ENCODE measurements around the gene SMIM14.

SMIM14 gene

DNA sequence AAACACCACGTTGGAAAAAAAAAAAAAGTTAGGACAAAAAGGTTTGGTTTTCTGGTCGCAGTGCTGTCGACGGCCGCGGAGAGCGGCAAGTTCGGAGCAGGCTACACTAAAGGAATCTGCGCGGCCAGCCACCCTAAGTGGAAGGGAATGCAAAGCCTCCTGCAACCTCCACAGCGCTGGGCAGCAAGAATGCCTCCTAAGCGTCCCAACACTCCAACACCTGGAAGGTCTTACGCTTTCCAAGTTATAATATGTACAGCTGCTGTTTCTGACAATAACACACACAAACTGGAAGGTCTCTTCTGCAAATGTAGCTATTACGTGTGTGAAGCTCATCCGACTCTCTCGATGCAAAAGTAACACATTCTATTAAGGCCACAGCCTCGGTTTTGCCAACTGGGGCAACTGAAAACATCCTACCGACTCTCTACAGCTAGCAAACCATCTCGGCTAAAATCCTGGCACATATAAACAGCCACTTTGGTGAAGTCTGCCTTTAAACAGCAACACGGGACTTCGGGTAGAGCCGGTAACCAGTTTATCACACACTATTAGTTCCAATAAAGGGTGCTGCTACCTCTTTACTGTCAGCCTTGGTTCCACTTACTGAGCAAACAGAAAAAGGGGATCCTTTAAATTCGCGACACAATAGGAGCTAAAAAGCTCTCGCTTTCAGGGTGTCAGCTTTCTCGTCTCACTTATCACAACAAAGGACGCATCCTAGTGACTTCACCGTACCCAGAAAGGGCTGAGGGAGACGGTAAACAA, 895 bp downstream of the SMIM14 start:
- peak overlapping the region; percentile 99 for H3K27ac ChIP-seq
- no peak for TF ChIP-seq CTCF (conservative IDR thresholded peaks at IDR 0.05)

DNA sequence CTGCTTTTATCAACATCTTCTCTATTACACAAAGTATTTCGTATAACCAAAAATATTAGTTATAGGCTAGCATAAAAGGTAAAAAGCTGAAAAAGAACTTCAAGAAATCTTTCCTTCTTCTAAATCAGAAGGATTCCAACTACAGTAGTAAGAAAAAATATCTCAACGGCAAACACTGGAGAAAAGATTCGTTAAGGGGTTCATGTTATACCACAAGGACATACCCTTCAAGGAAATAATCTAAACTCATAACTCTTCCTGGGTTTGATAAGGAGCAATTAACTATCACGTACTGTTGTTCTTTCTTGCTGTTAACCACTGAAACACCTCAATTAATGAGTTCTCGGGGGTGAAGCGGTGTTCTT, 1.5 kb downstream of the SMIM14 start:
- H3K27ac ChIP-seq, result peak overlapping the region; percentile 99
- no peak for TF ChIP-seq CTCF (conservative IDR thresholded peaks at IDR 0.05)

DNA sequence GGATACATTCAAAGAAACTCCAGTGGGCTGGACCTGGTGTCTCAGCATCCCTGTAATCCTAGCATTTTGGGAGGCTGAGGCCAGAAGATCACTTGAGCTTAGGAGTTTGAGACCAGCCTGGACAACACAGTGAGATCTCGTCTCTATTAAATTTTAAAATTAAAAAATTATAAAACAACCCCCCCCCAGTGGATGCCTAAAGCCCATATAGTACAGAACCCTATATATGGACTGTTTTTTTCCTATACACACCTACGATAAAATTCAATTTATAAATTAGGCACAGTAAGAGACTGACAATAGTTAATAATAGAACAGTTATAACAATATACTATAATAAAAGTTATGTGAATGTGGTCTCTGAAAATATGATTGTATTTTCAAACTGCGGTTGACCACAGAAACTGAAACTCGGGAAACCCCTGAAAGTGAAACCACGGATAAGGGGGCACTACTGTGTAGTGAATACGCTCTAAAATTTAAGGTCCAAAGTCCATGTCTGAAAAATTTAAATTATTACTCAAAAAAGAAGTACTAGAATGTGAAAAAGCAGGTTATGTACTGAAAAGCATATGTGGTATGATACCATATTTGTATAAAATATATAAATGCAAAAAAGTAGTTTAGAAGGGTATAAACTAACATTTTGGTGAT, 2.0 kb downstream of the SMIM14 start:
- TF ChIP-seq CTCF (conservative IDR thresholded peaks at IDR 0.05), result no peak
- H3K27ac ChIP-seq, result peak overlapping the region; percentile 99

DNA sequence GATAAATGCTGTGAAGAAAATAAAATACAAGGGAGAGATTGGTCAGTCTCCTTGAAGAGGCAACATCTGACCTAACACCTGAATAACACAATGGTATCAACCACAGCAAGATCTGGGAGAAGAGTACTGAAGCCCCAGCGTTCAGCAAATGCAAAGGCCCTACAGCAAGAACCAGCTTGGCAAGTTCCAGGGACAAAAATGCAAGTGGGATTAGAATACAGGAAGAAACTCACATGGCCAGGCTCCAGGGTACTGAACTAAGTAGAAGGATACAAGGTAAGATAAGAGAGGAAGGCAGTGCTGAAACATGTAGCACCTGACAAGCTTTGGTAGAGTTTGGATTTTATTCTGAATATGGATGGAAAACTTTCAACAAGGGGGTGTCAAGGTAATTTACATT, 3.6 kb downstream of the SMIM14 start:
- no peak for TF ChIP-seq CTCF (conservative IDR thresholded peaks at IDR 0.05)
- H3K27ac ChIP-seq, result peak overlapping the region; percentile 99

GRCh38 chr4:39631700-39632079, 7.0 kb downstream of the SMIM14 start:
- no peak for TF ChIP-seq CTCF (conservative IDR thresholded peaks at IDR 0.05)
- H3K27ac ChIP-seq, result peak overlapping the region; percentile 31

- no peak for TF ChIP-seq CTCF (conservative IDR thresholded peaks at IDR 0.05)
- no peak overlapping the region for H3K27ac ChIP-seq
These were observed 11.3 kb downstream of the SMIM14 start for GRCh38 chr4:39627413-39627812.

DNA sequence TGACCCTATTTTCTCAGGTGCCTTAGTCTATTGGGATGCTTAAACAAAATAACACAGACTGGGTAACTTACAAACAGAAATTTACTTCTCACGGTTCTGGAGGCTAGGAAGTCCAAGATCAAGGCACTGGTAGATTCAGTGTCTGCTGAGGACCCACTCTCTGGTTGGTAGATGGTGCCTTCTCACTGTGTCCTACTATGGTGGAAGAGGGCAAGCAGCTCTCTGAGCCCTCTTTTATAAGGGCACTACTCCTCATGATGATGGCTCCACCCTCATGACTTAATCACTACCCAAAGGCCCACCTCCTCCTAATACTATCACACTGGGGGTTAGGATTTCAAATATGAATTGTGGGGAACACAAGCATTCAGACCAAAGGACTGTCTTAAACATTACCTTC, 11.8 kb downstream of the SMIM14 start:
- no peak for TF ChIP-seq CTCF (conservative IDR thresholded peaks at IDR 0.05)
- no peak overlapping the region for H3K27ac ChIP-seq
